A549 treated with AZD2906 at 1 μM for 4 hours (cell line): ENCODE measurements around the gene CDCA3. TPM values are rescaled to one million over a fixed set of nuclear protein-coding genes. Genes with fewer than 3 reads are reported as not detected.

Experiments used
- total RNA-seq: library from RNA; stranded (reverse); fragments of 200-300 nt; extraction: Qiagen RNA extraction; gene quantifications from 5 replicates; pipeline ENCODE4 v1.2.3, GENCODE V29; 2022

CDCA3 gene
- 72.8 to 80.0 TPM (median 76.6 TPM) in 5 replicates for total RNA-seq

DNA sequence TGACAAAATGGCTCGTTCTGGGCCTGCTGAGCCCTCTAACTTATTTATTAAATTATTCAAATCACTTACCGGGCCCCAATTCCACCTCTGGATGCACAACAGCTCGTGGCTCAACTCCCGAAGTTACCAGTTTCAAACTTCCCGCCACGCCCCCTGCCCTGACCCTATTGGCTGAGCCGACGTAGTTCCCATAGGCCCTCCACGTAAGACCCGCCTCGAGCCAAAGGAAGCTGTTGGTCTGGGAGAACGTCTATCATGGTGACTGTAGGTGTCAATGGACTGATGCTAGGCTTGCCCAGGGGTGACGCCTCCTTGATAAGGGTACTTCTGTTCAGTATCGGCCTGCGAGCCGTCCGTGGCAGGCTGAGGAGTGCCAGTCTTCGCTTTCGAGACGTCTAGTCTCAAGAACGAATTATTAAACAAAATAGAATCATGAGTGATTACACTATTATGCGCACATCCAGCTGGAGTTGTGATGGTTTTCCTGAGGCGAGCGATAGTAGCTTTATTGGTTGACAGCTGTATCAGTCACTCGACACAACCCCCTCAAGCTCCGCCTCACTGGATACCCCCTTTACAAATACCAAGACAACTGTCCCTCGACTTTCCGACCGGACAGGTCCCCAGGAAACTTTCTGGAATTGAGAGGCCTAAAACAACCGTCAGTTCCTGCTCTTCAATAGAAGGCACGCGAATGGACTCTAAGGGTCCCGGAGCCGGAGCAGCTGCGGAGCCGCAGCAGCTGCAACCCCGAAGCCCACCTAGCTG lies at the start of gene CDCA3:
CDCA3 (minus strand) TSS at position 134 of the 768 bp plus-strand sequence. CDS start 334 bp downstream, outside the sequence.

GRCh38 chr12:6873094-6874014 lies 22.3 kb upstream of the CDCA3 start, which contains the start of gene SPSB2:
SPSB2 (minus strand) TSS chr12:6873303; CDS start chr12:6872901, 402 bp downstream.

DNA sequence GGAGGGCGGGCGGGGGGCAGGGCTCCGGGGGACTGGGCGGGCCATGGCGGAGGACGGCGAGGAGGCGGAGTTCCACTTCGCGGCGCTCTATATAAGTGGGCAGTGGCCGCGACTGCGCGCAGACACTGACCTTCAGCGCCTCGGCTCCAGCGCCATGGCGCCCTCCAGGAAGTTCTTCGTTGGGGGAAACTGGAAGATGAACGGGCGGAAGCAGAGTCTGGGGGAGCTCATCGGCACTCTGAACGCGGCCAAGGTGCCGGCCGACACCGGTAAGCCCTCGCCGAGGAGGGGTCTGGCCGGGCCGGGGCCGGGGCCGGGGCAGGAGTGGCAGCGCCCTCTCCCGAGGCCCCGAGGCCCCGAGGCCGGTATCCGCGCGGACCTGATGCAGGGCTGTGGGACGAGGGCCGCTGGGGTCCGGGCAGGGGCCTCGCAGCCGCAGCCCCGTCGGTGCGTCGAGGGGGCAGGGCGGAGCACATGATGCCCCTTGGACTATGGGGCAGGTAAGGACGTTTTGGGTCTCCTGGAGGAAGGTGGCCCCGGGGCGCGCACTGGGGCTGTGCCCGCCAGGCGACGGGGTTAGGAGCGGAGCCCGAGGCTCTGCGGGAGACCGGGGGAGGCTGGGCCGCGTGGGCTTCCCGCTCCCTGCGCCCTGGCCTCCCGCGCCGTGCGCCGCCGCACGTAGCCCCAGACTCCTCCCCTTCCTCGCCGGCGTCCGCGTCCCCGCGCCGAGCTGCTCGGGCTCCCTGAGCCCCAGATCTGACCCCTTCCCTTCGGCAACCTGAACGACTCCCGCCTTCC lies 16.5 kb upstream of the CDCA3 start, which contains the start of gene TPI1:
TPI1 (plus strand) TSS at position 119 of the 798 bp plus-strand sequence; CDS start at position 155, 36 bp downstream.

DNA sequence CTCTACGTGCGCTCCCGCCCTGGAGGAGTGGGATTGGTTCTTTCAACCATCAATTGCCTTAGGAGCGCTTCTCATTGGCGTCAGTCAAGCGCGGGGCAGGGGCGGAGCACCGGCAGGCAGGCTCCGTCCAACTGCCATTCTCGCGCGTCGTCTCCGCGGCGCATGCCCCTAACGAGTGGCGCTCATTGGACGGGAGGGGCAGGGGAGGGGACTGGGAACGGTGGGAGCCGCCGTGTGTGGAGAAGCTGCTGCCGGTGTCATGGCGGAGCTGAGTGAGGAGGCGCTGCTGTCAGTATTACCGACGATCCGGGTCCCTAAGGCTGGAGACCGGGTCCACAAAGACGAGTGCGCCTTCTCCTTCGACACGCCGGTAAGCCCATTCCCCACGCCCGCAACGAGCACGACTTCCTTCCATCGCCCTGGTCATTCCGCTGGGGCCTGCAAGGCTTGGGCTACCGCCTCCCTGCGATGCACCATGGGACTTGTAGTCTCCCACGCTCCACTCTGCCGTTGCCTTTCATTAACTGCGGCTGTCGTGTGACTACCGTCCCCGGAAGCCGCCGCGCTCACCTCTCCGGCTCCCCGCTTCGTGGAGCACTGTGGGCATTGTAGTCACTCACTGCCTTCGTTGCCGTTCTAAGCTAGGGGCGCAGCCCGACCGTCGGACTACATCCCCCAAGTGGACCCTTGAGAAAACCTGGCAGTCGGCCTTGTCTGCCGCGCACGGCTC lies 1.0 kb upstream of the CDCA3 start, which contains the start of gene USP5:
USP5 (plus strand) TSS at position 230 of the 730 bp plus-strand sequence; CDS start at position 260, 30 bp downstream.

DNA sequence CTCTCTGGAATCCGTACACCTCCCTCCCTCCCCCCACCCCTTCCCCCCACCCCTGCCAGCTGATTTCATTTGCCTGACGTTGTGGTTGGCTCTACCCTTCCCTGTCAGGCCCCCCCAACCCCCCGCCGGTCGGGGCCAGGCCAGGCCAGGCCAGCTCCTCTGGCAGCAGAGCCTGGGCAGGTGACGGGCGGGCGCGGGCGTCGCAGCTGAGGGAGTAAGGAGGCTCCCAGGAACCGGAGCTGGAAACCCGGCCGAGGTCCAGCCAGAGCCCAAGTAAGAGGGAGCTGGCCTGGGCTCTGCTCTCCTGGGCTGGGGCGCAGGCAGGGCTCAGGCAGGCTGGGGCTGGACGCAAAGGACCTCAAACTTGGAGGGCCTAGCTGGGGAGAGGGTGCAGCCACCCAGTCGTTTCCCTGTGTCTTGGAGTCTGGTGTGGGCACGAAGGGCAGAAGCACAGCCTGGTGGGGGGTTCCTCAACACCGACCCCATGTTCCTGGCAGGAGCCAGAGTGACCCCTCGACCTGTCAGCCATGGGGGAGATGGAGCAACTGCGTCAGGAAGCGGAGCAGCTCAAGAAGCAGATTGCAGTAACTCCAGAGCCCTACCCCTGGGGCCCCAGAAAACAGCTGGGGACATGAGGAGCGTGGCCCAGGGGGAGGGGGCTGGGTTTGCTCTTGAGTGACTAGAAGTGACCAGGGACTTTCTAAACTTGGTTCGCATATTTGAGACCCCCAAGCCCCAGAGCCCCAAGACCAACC lies 10.1 kb downstream of the CDCA3 start, which contains the start of gene GNB3:
GNB3 (plus strand) TSS at position 165 of the 755 bp plus-strand sequence; CDS start at position 528, 363 bp downstream.

DNA sequence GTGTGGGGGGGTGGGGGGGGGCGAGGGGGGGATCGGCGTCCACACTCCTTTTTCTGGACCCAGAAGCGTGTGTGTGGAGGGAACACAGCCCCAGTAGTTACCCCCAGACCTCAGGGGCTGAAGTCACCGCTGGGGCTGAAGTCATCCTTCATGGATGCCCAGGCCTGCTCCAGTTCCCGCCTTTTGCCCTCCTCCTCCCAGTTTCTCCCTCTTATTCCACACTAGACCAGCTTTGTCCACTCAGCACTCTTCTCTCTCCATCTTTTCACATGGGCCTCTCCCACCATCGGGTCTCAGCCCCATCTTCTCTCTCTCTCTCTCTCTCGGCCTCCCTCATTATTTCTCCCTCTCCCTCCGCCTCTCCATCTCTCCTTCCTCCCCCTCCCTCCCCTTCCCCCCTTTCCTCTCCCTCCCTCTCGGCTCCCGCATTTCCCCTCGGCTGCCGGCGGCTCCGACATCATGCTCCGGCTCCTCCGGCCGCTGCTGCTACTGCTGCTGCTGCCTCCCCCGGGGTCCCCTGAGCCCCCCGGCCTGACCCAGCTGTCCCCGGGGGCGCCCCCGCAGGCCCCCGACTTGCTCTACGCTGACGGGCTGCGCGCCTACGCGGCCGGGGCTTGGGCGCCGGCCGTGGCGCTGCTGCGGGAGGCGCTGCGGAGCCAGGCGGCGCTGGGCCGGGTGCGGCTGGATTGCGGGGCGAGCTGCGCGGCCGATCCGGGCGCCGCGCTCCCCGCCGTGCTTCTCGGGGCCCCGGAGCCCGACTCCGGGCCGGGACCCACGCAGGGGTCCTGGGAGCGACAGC lies 22.9 kb downstream of the CDCA3 start, which contains the start of gene P3H3:
P3H3 (plus strand) TSS at position 426 of the 799 bp plus-strand sequence; CDS start at position 460, 34 bp downstream.

GRCh38 chr12:6821591-6822425 lies 29.3 kb downstream of the CDCA3 start, which contains the start of gene GPR162:
GPR162 (plus strand) TSS chr12:6821821; CDS start chr12:6823899, 2,078 bp downstream.

Other genes starting within 250 kb of the CDCA3 start
- 52.7 to 76.9 TPM (median 54.3 TPM) in 5 replicates for gene CHD4, start 243.9 kb downstream of the CDCA3 start, total RNA-seq
- 0.53 to 0.92 TPM (median 0.65 TPM) in 5 replicates for gene LPAR5, start 215.3 kb downstream of the CDCA3 start, total RNA-seq
- 0.13 to 0.28 TPM (median 0.17 TPM) in 3 of 5 replicates, not detected in the others for gene ACRBP, start 203.9 kb downstream of the CDCA3 start, total RNA-seq
- gene ING4, start 188.2 kb downstream of the CDCA3 start, total RNA-seq = 12.0 to 17.7 TPM (median 14.7 TPM) in 5 replicates
- gene ZNF384, start 161.9 kb downstream of the CDCA3 start, total RNA-seq = 50.4 to 60.8 TPM (median 56.9 TPM) in 5 replicates
- gene PIANP, start 150.5 kb downstream of the CDCA3 start, total RNA-seq = 0.75 to 1.00 TPM (median 0.92 TPM) in 5 replicates
- 50.2 to 55.9 TPM (median 55.2 TPM) in 5 replicates for gene COPS7A, start 127.2 kb downstream of the CDCA3 start, total RNA-seq
- 268 to 304 TPM (median 292 TPM) in 5 replicates for gene MLF2, start 98.1 kb downstream of the CDCA3 start, total RNA-seq
- gene PTMS, start 84.9 kb downstream of the CDCA3 start, total RNA-seq = 589 to 916 TPM (median 868 TPM) in 5 replicates
- gene LAG3, start 78.8 kb downstream of the CDCA3 start, total RNA-seq = 0.83 to 1.6 TPM (median 1.4 TPM) in 5 replicates
- 0.01 to 0.06 TPM in 2 of 5 replicates, not detected in the others for gene CD4, start 61.8 kb downstream of the CDCA3 start, total RNA-seq
- 0.26 to 0.41 TPM (median 0.33 TPM) in 5 replicates for gene GPR162, start 29.5 kb downstream of the CDCA3 start, total RNA-seq
- 22.2 to 28.3 TPM (median 26.4 TPM) in 5 replicates for gene P3H3, start 22.9 kb downstream of the CDCA3 start, total RNA-seq
- 0.92 to 2.1 TPM (median 1.4 TPM) in 5 replicates for gene GNB3, start 10.4 kb downstream of the CDCA3 start, total RNA-seq
- gene USP5, start 864 bp upstream of the CDCA3 start, total RNA-seq = 71.9 to 93.6 TPM (median 77.7 TPM) in 5 replicates
- gene TPI1, start 16.2 kb upstream of the CDCA3 start, total RNA-seq = 1,494 to 1,665 TPM (median 1,624 TPM) in 5 replicates
- gene SPSB2, start 22.0 kb upstream of the CDCA3 start, total RNA-seq = 24.5 to 34.1 TPM (median 33.9 TPM) in 5 replicates
- 15.6 to 19.4 TPM (median 16.9 TPM) in 5 replicates for gene LRRC23, start 53.5 kb upstream of the CDCA3 start, total RNA-seq
- gene ENO2, start 63.3 kb upstream of the CDCA3 start, total RNA-seq = 29.0 to 33.1 TPM (median 32.0 TPM) in 5 replicates
- gene ATN1, start 76.7 kb upstream of the CDCA3 start, total RNA-seq = 50.9 to 76.0 TPM (median 73.6 TPM) in 5 replicates
- not detected in 5 replicates for gene RNU7-1, start 92.5 kb upstream of the CDCA3 start, total RNA-seq
- 261 to 320 TPM (median 303 TPM) in 5 replicates for gene C12orf57, start 92.7 kb upstream of the CDCA3 start, total RNA-seq
- gene PTPN6, start 100.1 kb upstream of the CDCA3 start, total RNA-seq = 9.1 to 13.5 TPM (median 10.5 TPM) in 5 replicates
- gene PHB2, start 119.4 kb upstream of the CDCA3 start, total RNA-seq = 316 to 337 TPM (median 328 TPM) in 5 replicates
- 54.5 to 63.2 TPM (median 59.6 TPM) in 5 replicates for gene EMG1, start 119.6 kb upstream of the CDCA3 start, total RNA-seq
- gene LPCAT3, start 167.2 kb upstream of the CDCA3 start, total RNA-seq = 26.7 to 30.7 TPM (median 29.8 TPM) in 5 replicates
- 40.4 to 73.4 TPM (median 41.9 TPM) in 5 replicates for gene C1S, start 209.4 kb upstream of the CDCA3 start, total RNA-seq
- gene C1R, start 241.2 kb upstream of the CDCA3 start, total RNA-seq = 27.7 to 49.0 TPM (median 30.3 TPM) in 5 replicates